Activated CD8-positive, alpha-beta memory T cell treated with anti-CD3 and anti-CD28 coated beads, Interleukin-2, amount 50 U/mL, for 24 hours (primary cell): ENCODE data around the gene UQCC5.

Experiments
- DNase-seq: peaks from one replicate; pipeline ENCODE4 v3.0.0-alpha.2; 2020; ENCODE audit errors: extremely low read depth

The UQCC5 gene

GRCh38 chr3:52570076-52570475 lies 33.7 kb downstream of the UQCC5 start:
- no peak for DNase-seq

GRCh38 chr3:52572221-52572620 lies 35.8 kb downstream of the UQCC5 start:
- DNase-seq = no peak

- DNase-seq = no peak
Observed at GRCh38 chr3:52574056-52574965, 37.9 kb downstream of the UQCC5 start.
